Subcutaneous adipose tissue (tissue), 4 donors: Measurements from ENCODE around the gene NUP210. TPM values are rescaled to one million over a fixed set of nuclear protein-coding genes. Genes with fewer than 3 reads are reported as not detected.

Source experiments
- total RNA-seq, 4 donors: library from RNA; depleted of rRNA; stranded (reverse); fragments of >200 nt; gene quantifications; one replicate each; pipeline ENCODE4 v1.1.0, GENCODE V29; 2016
- TF ChIP-seq, protein P1 (sequence below): fragments of 450-650 bp; IDR thresholded peaks from one replicate; pipeline ENCODE4 v1.5.1; 2016; ENCODE audit warnings: low read depth, mild to moderate bottlenecking, control low read depth, antibody characterized with exemption, moderate library complexity

Gene NUP210
- total RNA-seq, 4 donors from 2014 or later = 1.1 to 9.9 (median 2.0) TPM

DNA sequence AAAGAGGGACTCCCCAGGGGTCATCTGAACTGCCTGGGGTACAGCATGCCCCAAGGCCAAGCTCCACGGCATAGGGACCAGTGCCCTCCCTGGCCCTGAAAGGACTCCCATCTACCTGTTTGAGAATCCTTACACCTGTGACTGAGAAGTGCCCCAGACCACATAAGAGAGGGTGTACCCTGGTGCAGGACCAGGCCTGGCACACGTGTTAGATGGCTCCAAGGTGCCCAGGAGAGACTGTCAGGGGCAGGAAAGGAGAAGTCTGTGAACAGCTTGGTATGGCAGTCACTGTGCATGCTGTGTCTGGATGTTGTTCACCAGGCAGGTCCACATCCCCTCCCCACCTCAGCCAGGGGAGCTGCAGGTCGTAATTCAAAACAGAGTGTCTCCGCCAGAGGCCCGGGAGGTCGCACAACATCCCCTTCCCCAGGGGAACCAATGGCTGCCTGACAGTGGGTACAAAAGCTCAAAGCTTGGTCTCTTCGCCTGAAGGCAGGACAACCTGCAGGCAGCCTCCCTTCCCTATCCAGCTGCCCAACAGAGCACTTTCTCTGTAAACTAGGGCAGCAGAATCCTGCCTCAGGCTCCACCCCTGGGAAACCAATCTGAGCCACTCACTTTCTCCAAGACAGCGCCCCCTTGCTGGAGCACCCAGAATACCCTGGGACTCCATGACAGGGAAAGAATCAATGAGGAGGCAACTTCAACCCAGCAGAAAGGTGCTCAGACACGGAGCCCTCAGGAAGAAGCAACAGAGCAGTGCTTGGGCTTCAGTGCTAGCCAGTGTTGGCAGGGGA is 3.9 kb downstream of the NUP210 start:
- TF ChIP-seq, protein P1, sequence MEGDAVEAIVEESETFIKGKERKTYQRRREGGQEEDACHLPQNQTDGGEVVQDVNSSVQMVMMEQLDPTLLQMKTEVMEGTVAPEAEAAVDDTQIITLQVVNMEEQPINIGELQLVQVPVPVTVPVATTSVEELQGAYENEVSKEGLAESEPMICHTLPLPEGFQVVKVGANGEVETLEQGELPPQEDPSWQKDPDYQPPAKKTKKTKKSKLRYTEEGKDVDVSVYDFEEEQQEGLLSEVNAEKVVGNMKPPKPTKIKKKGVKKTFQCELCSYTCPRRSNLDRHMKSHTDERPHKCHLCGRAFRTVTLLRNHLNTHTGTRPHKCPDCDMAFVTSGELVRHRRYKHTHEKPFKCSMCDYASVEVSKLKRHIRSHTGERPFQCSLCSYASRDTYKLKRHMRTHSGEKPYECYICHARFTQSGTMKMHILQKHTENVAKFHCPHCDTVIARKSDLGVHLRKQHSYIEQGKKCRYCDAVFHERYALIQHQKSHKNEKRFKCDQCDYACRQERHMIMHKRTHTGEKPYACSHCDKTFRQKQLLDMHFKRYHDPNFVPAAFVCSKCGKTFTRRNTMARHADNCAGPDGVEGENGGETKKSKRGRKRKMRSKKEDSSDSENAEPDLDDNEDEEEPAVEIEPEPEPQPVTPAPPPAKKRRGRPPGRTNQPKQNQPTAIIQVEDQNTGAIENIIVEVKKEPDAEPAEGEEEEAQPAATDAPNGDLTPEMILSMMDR = no peak

DNA sequence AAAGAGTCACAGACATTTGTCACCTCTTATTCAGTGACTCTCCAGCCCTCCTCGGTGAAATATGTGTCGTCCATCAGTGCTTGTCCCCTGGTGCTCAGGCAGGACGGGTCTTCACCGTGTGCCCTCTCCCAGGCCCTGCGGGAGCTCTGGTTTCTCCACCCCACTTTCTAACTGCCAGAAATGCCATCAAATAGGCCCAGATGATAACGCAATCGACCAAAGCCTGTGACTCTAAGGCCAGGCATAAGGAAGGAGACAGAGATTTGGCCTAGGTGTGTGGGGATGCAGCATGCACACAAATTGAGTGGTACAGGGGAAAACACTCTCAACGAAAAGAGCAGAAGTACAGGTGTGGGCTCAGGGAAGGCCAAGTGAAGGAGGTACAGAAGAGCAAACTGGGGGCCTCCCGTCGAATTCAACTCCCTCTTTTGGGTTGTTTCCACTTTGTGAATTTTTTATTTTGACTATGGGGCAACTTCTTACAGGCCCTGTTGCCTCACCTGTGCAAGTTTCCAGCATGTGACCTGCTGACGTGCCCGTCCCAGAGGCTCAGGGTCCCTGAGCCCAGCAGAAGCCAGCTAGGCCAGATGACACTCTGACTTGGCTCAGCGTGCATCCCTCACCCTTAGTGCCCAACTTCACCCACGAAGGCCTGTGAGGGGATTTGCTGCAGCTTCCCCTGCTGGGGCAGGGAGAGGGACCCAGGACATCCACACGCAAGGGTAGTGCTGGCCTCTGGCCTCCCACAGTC is 4.7 kb downstream of the NUP210 start:
- TF ChIP-seq, protein P1 = no peak

- TF ChIP-seq, protein P1 = no peak
These were observed 5.9 kb downstream of the NUP210 start for GRCh38 chr3:13414040-13414729.

- TF ChIP-seq, protein P1 = no peak
These were observed 8.8 kb downstream of the NUP210 start for GRCh38 chr3:13411186-13411860.

- TF ChIP-seq, protein P1 = no peak
These were observed 11.2 kb downstream of the NUP210 start for GRCh38 chr3:13408890-13409289.

GRCh38 chr3:13407926-13408325 is 12.2 kb downstream of the NUP210 start:
- TF ChIP-seq, protein P1 = no peak
